Loucy (cell line): ENCODE measurements around the gene COA8.

Experiments used
- H2AFZ ChIP-seq: fragments of 200-600 bp; sonication (generic); 2 replicates; pipeline ENCODE4 v1.6.0; 2016; ENCODE audit warnings: antibody characterized with exemption, mild to moderate bottlenecking, low read length, moderate library complexity
- H3F3A ChIP-seq: fragments of 200-600 bp; 2 replicates; pipeline ENCODE4 v1.6.0; 2016; ENCODE audit warnings: antibody characterized with exemption, low read depth, mild to moderate bottlenecking
- H3K27me3 ChIP-seq: fragments of 200-600 bp; sonication (generic); 2 replicates; pipeline ENCODE4 v1.6.1; 2014; ENCODE audit warnings: low read length, mild to moderate bottlenecking; ENCODE audit not compliant: insufficient read depth, poor library complexity, severe bottlenecking
- H3K36me3 ChIP-seq: fragments of 200-600 bp; sonication (generic); 2 replicates; pipeline ENCODE4 v1.6.1; 2016; ENCODE audit warnings: low read length; ENCODE audit not compliant: insufficient read depth
- H3K4me1 ChIP-seq: fragments of 200-600 bp; sonication (generic); 2 replicates; pipeline ENCODE4 v1.5.1; 2014; ENCODE audit warnings: low read length, mild to moderate bottlenecking; ENCODE audit not compliant: insufficient read depth, poor library complexity, severe bottlenecking
- H3K4me2 ChIP-seq: fragments of 200-600 bp; sonication (generic); 2 replicates; pipeline ENCODE4 v1.6.0; 2014; ENCODE audit warnings: antibody characterized with exemption, low read length, low read depth, mild to moderate bottlenecking; ENCODE audit not compliant: poor library complexity, severe bottlenecking
- H3K4me3 ChIP-seq: fragments of 200-600 bp; sonication (generic); 2 replicates; pipeline ENCODE4 v1.5.1; 2014; ENCODE audit warnings: low read length, mild to moderate bottlenecking, mixed read lengths; ENCODE audit not compliant: poor library complexity, severe bottlenecking
- H3K79me2 ChIP-seq: fragments of 200-600 bp; sonication (generic); 2 replicates; pipeline ENCODE4 v1.6.1; 2014; ENCODE audit warnings: low read length; ENCODE audit not compliant: insufficient read depth
- H3K9ac ChIP-seq: fragments of 200-600 bp; sonication (generic); 2 replicates; pipeline ENCODE4 v1.6.0; 2014; ENCODE audit warnings: mild to moderate bottlenecking, low read depth, low read length, moderate library complexity; ENCODE audit not compliant: poor library complexity, severe bottlenecking
- H3K9me2 ChIP-seq: fragments of 200-600 bp; sonication (generic); replicated peaks from 2 replicates; pipeline ENCODE4 v1.6.1; 2016; ENCODE audit warnings: low read depth, low read length, mixed read lengths
- H3K9me3 ChIP-seq: fragments of 200-600 bp; sonication (generic); 2 replicates; pipeline ENCODE4 v1.6.1; 2014; ENCODE audit warnings: mild to moderate bottlenecking, antibody characterized with exemption, low read length, low read depth; ENCODE audit not compliant: insufficient read depth
- H4K20me1 ChIP-seq: fragments of 200-600 bp; sonication (generic); 2 replicates; pipeline ENCODE4 v1.6.0; 2014; ENCODE audit warnings: antibody characterized with exemption, low read length, mild to moderate bottlenecking; ENCODE audit not compliant: insufficient read depth, poor library complexity, severe bottlenecking
- CTCF ChIP-seq: fragments of 200-600 bp; sonication (generic); conservative IDR thresholded peaks from 2 replicates; pipeline ENCODE4 v1.5.1; 2014; ENCODE audit warnings: mild to moderate bottlenecking, antibody characterized with exemption, low read length
- EZH2phosphoT487 ChIP-seq: fragments of 200-600 bp; IDR thresholded peaks from 2 replicates; pipeline ENCODE4 v1.6.1; 2018; ENCODE audit warnings: antibody characterized with exemption, mild to moderate bottlenecking, moderate library complexity, borderline replicate concordance

The COA8 gene

GRCh38 chr14:103519043-103519836, 43.5 kb upstream of the COA8 start:
- Histone ChIP-seq H3K9me2 (no peaks in the 10 kb centered on the region), H3K4me2 (no peak overlapping the region), H2AFZ (no peak overlapping the region), H3F3A (no peaks in the 10 kb centered on the region), H3K9ac (no peak overlapping the region), H3K79me2 (no peaks in the 10 kb centered on the region), H3K9me3 (no peaks in the 10 kb centered on the region), H3K4me1 (peaks cover 4% of the 10 kb centered on the region), H3K36me3 (no peaks in the 10 kb centered on the region), H4K20me1 (no peaks in the 10 kb centered on the region), H3K4me3 (no peak overlapping the region), H3K27me3 (no peaks in the 10 kb centered on the region)
- no peak for TF ChIP-seq CTCF
- no peak for TF ChIP-seq EZH2phosphoT487

GRCh38 chr14:103519837-103520212, 42.9 kb upstream of the COA8 start:
- Histone ChIP-seq H3K79me2 (no peaks in the 10 kb centered on the region), H3F3A (no peaks in the 10 kb centered on the region), H3K27me3 (no peaks in the 10 kb centered on the region), H3K9me2 (no peaks in the 10 kb centered on the region), H3K9me3 (no peaks in the 10 kb centered on the region), H3K4me1 (peaks cover 4% of the 10 kb centered on the region), H3K4me2 (no peak overlapping the region), H3K36me3 (no peaks in the 10 kb centered on the region), H3K4me3 (no peak overlapping the region), H4K20me1 (no peaks in the 10 kb centered on the region), H3K9ac (no peak overlapping the region), H2AFZ (no peak overlapping the region)
- no peak for TF ChIP-seq CTCF
- no peak for TF ChIP-seq EZH2phosphoT487

GRCh38 chr14:103520269-103520656, 42.5 kb upstream of the COA8 start:
- Histone ChIP-seq H3K4me2 (peak overlapping the region; percentile 54), H2AFZ (peak overlapping the region; percentile 97), H3F3A (no peaks in the 10 kb centered on the region), H3K9ac (peak overlapping the region; percentile 58), H3K27me3 (no peaks in the 10 kb centered on the region), H4K20me1 (no peaks in the 10 kb centered on the region), H3K79me2 (no peaks in the 10 kb centered on the region), H3K36me3 (no peaks in the 10 kb centered on the region), H3K9me2 (no peaks in the 10 kb centered on the region), H3K9me3 (no peaks in the 10 kb centered on the region), H3K4me3 (peak overlapping the region; percentile 71), H3K4me1 (peaks cover 4% of the 10 kb centered on the region)
- TF ChIP-seq CTCF (no peak), EZH2phosphoT487 (no peak)
